Measurements from ENCODE around the gene PITPNC1.

Gene PITPNC1

GRCh38 chr17:67519801-67520251 lies 142.7 kb downstream of the PITPNC1 start:
- no peak for DNase-seq

GRCh38 chr17:67520252-67520906 lies 143.3 kb downstream of the PITPNC1 start:
- DNase-seq = no peak

- peak; percentile 32 for DNase-seq
These were observed 144.1 kb downstream of the PITPNC1 start for GRCh38 chr17:67520916-67521774.

GRCh38 chr17:67521775-67522069 lies 144.6 kb downstream of the PITPNC1 start:
- no peak for DNase-seq

- no peak for DNase-seq
These were observed 146.0 kb downstream of the PITPNC1 start for GRCh38 chr17:67523101-67523500.

GRCh38 chr17:67525239-67526135 lies 148.4 kb downstream of the PITPNC1 start:
- no peak for DNase-seq

GRCh38 chr17:67526700-67527099 lies 149.6 kb downstream of the PITPNC1 start:
- no peak for DNase-seq

GRCh38 chr17:67528751-67529436 lies 151.8 kb downstream of the PITPNC1 start:
- DNase-seq = peak; percentile 58

- no peak for DNase-seq
These were observed 154.2 kb downstream of the PITPNC1 start for GRCh38 chr17:67531291-67531690.

- DNase-seq = no peak
These were observed 155.3 kb downstream of the PITPNC1 start for GRCh38 chr17:67532326-67532871.

GRCh38 chr17:67534941-67535340 lies 157.9 kb downstream of the PITPNC1 start:
- no peak for DNase-seq

GRCh38 chr17:67542219-67543114 lies 165.4 kb downstream of the PITPNC1 start:
- DNase-seq = no peak

- DNase-seq = no peak
These were observed 167.4 kb downstream of the PITPNC1 start for GRCh38 chr17:67544364-67544955.

GRCh38 chr17:67546578-67547527 lies 169.8 kb downstream of the PITPNC1 start:
- DNase-seq = no peak

- DNase-seq = no peak
These were observed 171.6 kb downstream of the PITPNC1 start for GRCh38 chr17:67548693-67549092.

- DNase-seq = no peak
These were observed 172.7 kb downstream of the PITPNC1 start for GRCh38 chr17:67549820-67550219.

GRCh38 chr17:67554634-67555033 lies 177.6 kb downstream of the PITPNC1 start:
- DNase-seq = no peak

- no peak for DNase-seq
These were observed 178.8 kb downstream of the PITPNC1 start for GRCh38 chr17:67555855-67556254.

- no peak for DNase-seq
These were observed 180.2 kb downstream of the PITPNC1 start for GRCh38 chr17:67557052-67557845.

All from NCI-H524 treated with DMSO at 0.1 percent for 48 hours (cell line).